Fibroblast of pulmonary artery (primary cell): ENCODE measurements around the gene PDXDC1.

Experiments used
- DNase-seq: peaks from one replicate; pipeline ENCODE4 v3.0.0-alpha.2; 2010; ENCODE audit warnings: low read depth
- H3K4me3 ChIP-seq: replicated peaks from 2 replicates; pipeline ENCODE4 v1.5.1; 2011; ENCODE audit warnings: low read depth, mild to moderate bottlenecking, control low read depth, low read length, moderate library complexity
- TF ChIP-seq, protein P1 (sequence below): IDR thresholded peaks from 2 replicates; pipeline ENCODE4 v1.5.1; 2011; ENCODE audit warnings: mild to moderate bottlenecking, control low read depth, low read length, inconsistent platforms; ENCODE audit errors: missing control alignments

PDXDC1 gene

DNA sequence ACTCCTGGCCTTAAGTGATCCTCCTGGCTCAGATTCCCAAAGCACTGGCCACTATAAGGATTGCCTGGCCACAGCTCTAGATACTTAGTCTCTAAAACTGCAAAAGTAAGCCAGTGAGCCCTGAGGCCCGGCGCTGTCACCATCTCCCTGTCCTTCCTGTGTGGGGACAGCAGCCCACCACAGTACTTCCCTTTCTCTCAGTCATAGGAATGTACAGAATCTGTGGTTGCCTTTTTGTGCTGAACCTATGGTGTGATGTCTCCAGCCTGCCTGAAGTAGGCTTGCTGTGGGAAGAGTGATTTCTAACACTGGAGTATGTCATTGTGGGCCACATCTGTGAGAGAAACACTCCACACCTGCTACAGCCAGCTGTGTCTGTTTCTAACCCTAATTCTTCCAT lies 56.4 kb downstream of the PDXDC1 start:
- DNase-seq: no peak
- TF ChIP-seq, protein P1, sequence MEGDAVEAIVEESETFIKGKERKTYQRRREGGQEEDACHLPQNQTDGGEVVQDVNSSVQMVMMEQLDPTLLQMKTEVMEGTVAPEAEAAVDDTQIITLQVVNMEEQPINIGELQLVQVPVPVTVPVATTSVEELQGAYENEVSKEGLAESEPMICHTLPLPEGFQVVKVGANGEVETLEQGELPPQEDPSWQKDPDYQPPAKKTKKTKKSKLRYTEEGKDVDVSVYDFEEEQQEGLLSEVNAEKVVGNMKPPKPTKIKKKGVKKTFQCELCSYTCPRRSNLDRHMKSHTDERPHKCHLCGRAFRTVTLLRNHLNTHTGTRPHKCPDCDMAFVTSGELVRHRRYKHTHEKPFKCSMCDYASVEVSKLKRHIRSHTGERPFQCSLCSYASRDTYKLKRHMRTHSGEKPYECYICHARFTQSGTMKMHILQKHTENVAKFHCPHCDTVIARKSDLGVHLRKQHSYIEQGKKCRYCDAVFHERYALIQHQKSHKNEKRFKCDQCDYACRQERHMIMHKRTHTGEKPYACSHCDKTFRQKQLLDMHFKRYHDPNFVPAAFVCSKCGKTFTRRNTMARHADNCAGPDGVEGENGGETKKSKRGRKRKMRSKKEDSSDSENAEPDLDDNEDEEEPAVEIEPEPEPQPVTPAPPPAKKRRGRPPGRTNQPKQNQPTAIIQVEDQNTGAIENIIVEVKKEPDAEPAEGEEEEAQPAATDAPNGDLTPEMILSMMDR: no peak
- H3K4me3 ChIP-seq: no peak overlapping the region

DNA sequence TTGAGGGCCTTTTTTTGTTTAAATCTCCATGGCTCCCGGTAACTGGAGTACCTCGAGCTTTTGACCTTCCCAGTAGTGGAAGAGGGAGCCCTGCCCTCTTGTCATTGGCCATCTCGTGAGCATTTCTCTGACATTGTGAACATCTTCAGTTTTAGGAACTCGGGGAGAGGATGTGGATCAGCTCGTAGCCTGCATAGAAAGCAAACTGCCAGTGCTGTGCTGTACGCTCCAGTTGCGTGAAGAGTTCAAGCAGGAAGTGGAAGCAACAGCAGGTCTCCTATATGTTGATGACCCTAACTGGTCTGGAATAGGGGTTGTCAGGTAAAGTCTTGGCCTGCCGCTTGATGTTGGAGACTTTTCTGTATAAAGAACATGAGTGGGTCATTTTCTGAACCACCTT lies 56.8 kb downstream of the PDXDC1 start:
- no peak for DNase-seq
- H3K4me3 ChIP-seq: no peak overlapping the region
- TF ChIP-seq, protein P1: no peak

DNA sequence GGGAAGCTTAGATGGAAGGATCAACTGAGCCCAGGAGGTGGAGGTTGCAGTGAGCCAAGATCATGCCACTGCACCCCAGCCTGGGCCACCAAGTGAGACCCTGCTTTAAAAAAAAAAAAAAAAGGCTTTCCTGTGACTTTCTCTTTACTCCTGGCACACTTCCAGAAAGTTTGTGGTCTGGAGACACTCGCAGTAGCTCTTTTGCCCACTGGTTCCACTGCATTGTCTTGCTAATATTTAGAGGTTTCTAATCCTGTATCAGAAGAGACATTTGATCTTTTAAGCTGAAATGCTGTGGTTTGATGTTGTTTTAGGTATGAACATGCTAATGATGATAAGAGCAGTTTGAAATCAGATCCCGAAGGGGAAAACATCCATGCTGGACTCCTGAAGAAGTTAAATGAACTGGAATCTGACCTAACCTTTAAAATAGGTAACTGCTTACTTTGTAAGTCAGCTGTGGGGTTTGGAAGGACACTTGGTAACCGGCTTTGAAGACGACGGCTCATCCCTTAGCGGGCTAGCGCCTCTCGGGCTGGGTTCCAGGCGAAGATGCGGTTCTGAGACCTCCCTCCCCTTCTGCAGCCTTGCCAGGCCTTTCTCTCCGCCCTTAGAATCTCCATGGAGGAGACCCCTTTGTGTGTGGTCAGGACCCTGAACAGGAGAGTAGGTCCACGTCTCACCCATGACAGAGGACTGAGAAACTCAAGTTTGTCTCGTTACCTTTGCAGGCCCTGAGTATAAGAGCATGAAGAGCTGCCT lies 57.9 kb downstream of the PDXDC1 start:
- TF ChIP-seq, protein P1: no peak
- DNase-seq: peak; percentile 58
- no peak overlapping the region for H3K4me3 ChIP-seq

DNA sequence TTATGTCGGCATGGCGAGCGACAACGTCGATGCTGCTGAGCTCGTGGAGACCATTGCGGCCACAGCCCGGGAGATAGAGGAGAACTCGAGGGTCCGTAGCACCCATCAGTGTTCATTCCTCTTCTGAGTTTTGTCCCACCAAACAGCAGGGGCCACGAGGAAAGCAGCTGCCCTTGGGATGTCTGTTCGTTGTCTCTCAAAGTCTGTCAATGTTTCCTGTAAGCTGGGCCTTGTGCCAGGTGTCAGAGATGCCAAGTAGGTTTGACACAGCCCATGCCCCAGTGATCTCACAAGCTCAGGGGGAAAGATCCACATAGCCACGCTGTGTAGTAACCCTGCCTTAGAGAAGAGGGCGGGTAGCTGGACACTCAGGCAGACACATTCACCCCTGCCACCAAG lies 58.5 kb downstream of the PDXDC1 start:
- DNase-seq: no peak
- no peak overlapping the region for H3K4me3 ChIP-seq
- TF ChIP-seq, protein P1: no peak

DNA sequence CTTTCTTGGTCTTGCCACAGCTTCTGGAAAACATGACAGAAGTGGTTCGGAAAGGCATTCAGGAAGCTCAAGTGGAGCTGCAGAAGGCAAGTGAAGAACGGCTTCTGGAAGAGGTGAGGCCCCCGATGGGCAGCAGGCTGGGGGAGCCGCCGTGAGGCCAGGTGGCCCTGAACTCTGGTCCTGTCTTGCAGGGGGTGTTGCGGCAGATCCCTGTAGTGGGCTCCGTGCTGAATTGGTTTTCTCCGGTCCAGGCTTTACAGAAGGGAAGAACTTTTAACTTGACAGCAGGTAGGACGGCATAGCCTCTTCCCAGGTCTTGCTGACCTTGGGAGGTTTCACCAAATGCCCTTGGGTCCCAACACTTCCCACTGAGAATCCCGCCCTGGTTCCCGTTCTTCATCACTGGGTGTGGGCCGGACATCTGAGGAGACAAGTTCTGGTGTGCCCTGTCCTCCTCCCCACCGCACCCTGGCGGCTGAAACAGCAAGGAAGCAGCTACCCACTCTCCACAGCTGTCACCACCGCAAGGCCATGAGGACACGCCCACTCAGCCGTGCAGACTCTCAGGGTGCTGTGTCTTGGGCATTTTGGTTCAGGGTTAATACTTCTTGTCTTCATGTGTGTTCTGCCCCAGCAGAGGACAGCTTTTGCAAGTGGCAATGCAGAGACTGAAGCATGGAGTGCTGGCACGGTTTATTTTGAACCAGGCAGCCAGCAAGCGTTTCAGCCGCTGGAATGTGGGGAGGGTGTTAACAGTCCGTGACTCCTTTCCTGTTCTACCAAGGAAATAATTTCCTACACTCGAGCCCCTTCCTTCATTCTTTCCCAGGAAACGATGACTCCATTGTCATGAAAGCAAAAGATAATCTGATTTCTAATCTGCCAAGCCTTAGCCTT lies 59.7 kb downstream of the PDXDC1 start:
- no peak overlapping the region for H3K4me3 ChIP-seq
- DNase-seq: peak; percentile 62
- TF ChIP-seq, protein P1: peak; percentile 3

DNA sequence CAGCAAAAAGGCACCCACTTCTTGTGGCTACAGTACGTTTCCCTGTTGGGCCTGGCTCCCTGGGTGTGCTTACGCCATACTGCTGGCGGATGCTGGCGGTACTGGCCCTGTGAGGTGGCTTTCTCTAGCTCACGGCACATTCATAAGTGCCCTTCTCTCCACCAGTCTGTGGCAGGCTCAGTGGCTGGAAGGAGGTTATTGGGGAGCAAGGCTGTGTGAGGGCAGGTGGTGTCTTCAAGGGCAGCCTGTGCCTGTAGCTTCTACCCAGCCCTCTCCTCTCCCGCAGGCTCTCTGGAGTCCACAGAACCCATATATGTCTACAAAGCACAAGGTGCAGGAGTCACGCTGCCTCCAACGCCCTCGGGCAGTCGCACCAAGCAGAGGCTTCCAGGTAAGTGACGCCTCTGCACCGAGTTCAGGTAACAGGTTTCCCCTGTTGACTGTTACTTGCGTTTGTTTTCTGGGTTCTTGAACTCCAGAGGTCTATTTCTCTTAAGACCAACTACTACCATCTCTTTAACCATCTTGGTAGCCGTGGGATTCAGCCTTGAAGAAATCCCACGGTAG lies 60.4 kb downstream of the PDXDC1 start:
- H3K4me3 ChIP-seq: no peak overlapping the region
- TF ChIP-seq, protein P1: no peak
- no peak for DNase-seq
